Endothelial cell of umbilical vein (primary cell): ENCODE measurements around the gene STPG3.

ENCODE experiments used
- EZH2 ChIP-seq: IDR thresholded peaks from 2 replicates; pipeline ENCODE4 v1.6.1; 2012; ENCODE audit warnings: borderline replicate concordance, low read depth, mild to moderate bottlenecking, moderate library complexity, low read length, inconsistent platforms; ENCODE audit not compliant: severe bottlenecking
- FOS ChIP-seq: IDR thresholded peaks from 2 replicates; pipeline ENCODE4 v1.6.1; 2011; ENCODE audit warnings: mild to moderate bottlenecking, low read length, moderate library complexity, borderline replicate concordance; ENCODE audit not compliant: insufficient read depth
- GATA2 ChIP-seq: IDR thresholded peaks from 2 replicates; pipeline ENCODE4 v1.7.0; 2011; ENCODE audit warnings: low read depth, mild to moderate bottlenecking, moderate library complexity, mixed read lengths, low read length; ENCODE audit not compliant: insufficient read length, insufficient read depth
- MYC ChIP-seq: IDR thresholded peaks from one replicate; pipeline ENCODE4 v1.6.1; 2011; ENCODE audit warnings: mild to moderate bottlenecking, low read depth, low read length
- POLR2A ChIP-seq: IDR thresholded peaks from 2 replicates; pipeline ENCODE4 v1.6.1; 2012; ENCODE audit warnings: low read depth, mild to moderate bottlenecking, control low read depth, low read length
- POLR2AphosphoS5 ChIP-seq: IDR thresholded peaks from 2 replicates; pipeline ENCODE4 v1.6.1; 2012; ENCODE audit warnings: low read depth, mild to moderate bottlenecking, control low read depth, low read length, moderate library complexity; ENCODE audit not compliant: insufficient read depth
- TF ChIP-seq, protein P1 (sequence below), 2 donors: IDR thresholded peaks; 1 replicate in 1 of 2; 2 replicates in 1 of 2; pipeline ENCODE4 v1.5.1; 2011; ENCODE audit warnings: low read length in 2 of 2, mild to moderate bottlenecking in 2 of 2, moderate library complexity in 2 of 2, control low read depth in 1 of 2, inconsistent platforms in 1 of 2, low read depth in 1 of 2; ENCODE audit not compliant: insufficient read depth in 1 of 2; ENCODE audit errors: extremely low read depth in 1 of 2
- TF ChIP-seq, protein P2 (sequence below): IDR thresholded peaks from 2 replicates; pipeline ENCODE4 v1.6.1; 2011; ENCODE audit not compliant: insufficient read depth, insufficient read length

DNA sequence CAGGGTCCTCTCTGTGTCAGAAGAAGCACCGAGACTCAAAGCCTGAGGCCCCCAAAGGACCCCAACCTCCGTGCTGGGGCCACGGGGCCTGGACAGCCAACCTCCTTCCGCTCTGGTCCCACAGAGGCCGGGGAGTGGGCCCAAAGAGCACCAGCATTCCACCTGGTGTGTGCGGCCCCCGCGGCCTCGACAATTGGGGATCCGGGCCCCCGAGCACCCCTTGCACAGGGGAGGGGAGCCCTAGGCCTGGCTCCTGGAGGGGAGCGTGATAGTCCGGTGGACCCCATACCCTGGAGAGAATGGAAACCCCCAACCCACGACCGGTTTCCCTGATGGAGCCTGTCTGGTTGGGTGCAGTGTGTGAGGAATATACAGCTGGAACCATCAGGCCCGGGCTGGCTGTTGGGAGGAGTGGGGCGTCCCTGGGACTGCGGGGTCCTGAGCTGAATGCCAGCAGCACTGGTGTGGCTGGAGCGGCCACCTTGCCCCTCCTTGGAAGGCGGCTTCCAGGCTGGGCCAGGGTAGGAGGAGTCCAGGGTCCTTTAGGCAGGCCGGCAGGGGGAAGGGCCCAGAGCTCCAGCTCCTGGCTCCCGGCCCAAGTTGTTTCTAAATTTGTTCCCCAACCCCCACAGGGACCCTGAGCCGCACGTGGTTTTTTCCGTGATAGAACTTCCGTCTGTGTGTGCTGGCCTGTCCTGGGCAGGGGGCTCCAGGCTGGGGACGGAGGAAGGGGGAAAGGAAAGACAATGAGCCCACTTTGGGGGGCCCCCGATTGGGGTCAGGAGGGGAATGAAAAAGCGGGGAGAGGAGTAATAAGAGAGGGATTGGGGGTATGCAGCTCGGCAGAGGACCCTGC, 25.6 kb downstream of the STPG3 start:
- TF ChIP-seq MYC (no peak), EZH2 (no peak), GATA2 (no peak), POLR2AphosphoS5 (no peak), POLR2A (no peak), FOS (no peak)
- TF ChIP-seq, protein P1, sequence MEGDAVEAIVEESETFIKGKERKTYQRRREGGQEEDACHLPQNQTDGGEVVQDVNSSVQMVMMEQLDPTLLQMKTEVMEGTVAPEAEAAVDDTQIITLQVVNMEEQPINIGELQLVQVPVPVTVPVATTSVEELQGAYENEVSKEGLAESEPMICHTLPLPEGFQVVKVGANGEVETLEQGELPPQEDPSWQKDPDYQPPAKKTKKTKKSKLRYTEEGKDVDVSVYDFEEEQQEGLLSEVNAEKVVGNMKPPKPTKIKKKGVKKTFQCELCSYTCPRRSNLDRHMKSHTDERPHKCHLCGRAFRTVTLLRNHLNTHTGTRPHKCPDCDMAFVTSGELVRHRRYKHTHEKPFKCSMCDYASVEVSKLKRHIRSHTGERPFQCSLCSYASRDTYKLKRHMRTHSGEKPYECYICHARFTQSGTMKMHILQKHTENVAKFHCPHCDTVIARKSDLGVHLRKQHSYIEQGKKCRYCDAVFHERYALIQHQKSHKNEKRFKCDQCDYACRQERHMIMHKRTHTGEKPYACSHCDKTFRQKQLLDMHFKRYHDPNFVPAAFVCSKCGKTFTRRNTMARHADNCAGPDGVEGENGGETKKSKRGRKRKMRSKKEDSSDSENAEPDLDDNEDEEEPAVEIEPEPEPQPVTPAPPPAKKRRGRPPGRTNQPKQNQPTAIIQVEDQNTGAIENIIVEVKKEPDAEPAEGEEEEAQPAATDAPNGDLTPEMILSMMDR (IDR thresholded peaks at IDR 0.05; ENCODE audit: extremely low read depth in 1 of 2, insufficient read depth in 1 of 2, low read depth in 1 of 2, low read length in 2 of 2) = no peak
- TF ChIP-seq, protein P2, sequence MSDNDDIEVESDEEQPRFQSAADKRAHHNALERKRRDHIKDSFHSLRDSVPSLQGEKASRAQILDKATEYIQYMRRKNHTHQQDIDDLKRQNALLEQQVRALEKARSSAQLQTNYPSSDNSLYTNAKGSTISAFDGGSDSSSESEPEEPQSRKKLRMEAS = peak; percentile 32
